ENCODE measurements around the gene RAB3GAP1.

RAB3GAP1 gene

GRCh38 chr2:135052042-135052876 is at the start of gene RAB3GAP1:
Gene RAB3GAP1 (plus strand): TSS chr2:135052292. CDS start chr2:135052308, 16 bp downstream.
- DNase-seq (ENCODE audit: low read depth): peak; percentile 92
- peak within 1 kb of the TSS; percentile 79 for H3K4me3 ChIP-seq (ENCODE audit: low read depth, low read length)
- no peak for TF ChIP-seq CTCF (conservative IDR thresholded peaks at IDR 0.05; ENCODE audit: low read depth, low read length)

DNA sequence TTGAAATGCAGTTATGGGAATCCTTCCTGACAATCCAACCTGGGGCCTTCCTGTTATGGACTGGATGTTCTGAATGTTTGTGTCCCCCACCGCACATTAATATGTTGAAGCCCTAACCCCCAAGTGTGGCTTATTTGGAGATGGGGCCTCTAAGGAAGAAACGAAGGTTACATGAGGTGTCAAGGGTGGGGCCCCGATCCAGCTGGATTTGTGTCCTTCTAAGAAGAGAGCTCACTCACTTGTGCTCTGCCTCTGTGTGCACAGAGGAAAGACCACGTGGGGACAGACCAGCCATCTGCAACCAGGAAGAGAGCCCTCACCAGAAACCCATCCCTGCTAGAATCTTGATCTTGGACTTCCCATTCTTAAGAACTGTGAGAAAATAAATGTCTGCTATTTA is 49.3 kb upstream of the RAB3GAP1 start:
- no peak overlapping the region for H3K4me3 ChIP-seq (ENCODE audit: low read depth, low read length)
- no peak for TF ChIP-seq CTCF (conservative IDR thresholded peaks at IDR 0.05; ENCODE audit: low read depth, low read length)
- no peak for DNase-seq (ENCODE audit: low read depth)

GRCh38 chr2:135004005-135004746 is 47.9 kb upstream of the RAB3GAP1 start:
- no peak overlapping the region for H3K4me3 ChIP-seq (ENCODE audit: low read depth, low read length)
- peak; percentile 98 for TF ChIP-seq CTCF (conservative IDR thresholded peaks at IDR 0.05; ENCODE audit: low read depth, low read length)
- peak; percentile 80 for DNase-seq (ENCODE audit: low read depth)

DNA sequence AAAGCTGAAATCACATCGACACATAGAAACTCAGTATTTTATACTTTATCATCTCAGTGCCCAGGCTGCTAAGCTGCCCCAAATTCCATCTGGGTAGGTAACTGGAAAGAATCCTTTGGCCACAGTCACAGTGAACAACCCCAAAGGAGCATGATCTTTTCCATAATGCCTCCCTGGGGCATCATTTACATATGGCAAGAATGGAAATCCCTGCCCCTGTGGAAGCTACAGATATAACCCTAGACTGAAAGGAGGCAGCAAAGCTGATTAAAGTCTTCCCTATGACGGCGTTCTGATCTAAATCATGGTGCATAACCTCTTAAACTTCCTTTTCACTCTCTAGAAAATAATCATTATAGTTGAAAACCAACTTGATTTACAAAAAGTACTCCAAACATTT is 46.3 kb upstream of the RAB3GAP1 start:
- H3K4me3 ChIP-seq (ENCODE audit: low read depth, low read length): no peak overlapping the region
- no peak for DNase-seq (ENCODE audit: low read depth)
- TF ChIP-seq CTCF (conservative IDR thresholded peaks at IDR 0.05; ENCODE audit: low read depth, low read length): no peak

GRCh38 chr2:135009339-135009738 is 42.8 kb upstream of the RAB3GAP1 start:
- H3K4me3 ChIP-seq (ENCODE audit: low read depth, low read length): no peak overlapping the region
- no peak for DNase-seq (ENCODE audit: low read depth)
- no peak for TF ChIP-seq CTCF (conservative IDR thresholded peaks at IDR 0.05; ENCODE audit: low read depth, low read length)

GRCh38 chr2:135010200-135010942 is 41.7 kb upstream of the RAB3GAP1 start:
- no peak overlapping the region for H3K4me3 ChIP-seq (ENCODE audit: low read depth, low read length)
- DNase-seq (ENCODE audit: low read depth): no peak
- TF ChIP-seq CTCF (conservative IDR thresholded peaks at IDR 0.05; ENCODE audit: low read depth, low read length): no peak
